HG02938 (cell line): Measurements from ENCODE around the gene AGPAT3.

Source experiments
- ATAC-seq: cut with Tn5 transposase; IDR thresholded peaks from one replicate; pipeline ENCODE4 v1.9.1; 2021; ENCODE audit warnings: mild to moderate bottlenecking, moderate library complexity; ENCODE audit not compliant: unreplicated experiment

The AGPAT3 gene

DNA sequence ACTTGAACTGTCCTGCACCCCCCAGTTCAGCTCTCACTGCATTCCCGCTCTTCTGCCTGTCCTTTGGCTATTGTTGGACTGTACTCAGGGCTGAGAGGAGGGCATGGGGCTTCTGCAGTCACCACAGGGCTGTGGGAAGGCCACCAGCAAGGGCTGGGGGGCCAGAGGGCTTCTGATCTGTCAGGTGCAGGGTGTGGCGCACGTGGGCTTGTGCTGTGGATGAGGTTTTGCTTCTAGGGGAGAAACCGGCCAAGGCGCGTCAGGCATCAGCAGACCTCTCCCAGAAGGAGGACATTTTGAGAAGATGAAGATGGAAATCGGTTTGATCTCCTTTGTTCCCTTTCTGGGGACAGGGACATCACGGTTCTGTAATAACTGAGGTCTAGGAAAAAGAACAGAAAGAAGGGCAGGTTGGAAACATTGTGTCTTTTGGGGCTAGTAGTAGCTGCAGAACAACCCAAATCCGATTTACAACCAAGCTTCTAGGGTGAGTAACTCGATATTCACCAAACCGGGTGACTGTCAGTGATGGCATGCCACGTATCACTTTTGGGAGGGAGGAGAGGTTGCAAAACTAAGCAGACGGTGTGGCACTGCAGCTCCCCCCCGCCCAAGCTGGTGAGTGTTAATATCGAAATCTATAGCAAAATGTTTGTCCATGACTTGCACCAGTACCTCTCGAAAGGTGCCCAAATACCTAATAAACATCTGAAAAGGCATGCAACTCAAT is 40.9 kb downstream of the AGPAT3 start:
- ATAC-seq = no peak

- ATAC-seq = no peak
Measured at GRCh38 chr21:43906585-43907370, 41.8 kb downstream of the AGPAT3 start.

GRCh38 chr21:43907751-43908150 is 42.7 kb downstream of the AGPAT3 start:
- no peak for ATAC-seq

DNA sequence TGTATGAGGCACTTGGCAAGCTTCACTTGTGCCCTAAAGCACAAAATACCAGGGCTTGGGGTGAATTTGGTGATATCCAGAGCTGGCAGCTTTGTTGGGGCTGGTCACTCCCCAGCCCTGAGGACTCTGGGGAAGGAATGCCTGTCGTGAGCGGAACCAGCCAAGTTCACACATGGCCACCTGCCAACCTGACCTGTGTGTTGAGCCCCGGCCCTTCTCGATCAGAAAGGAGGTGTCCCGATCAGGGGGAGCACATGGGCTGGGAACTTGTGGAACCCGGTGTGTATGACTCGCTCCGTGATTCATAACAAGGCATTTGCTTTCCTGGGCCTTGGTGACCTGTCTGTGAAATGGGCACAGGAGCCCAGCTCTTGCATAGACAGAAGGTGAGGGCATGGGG is 43.1 kb downstream of the AGPAT3 start:
- no peak for ATAC-seq

DNA sequence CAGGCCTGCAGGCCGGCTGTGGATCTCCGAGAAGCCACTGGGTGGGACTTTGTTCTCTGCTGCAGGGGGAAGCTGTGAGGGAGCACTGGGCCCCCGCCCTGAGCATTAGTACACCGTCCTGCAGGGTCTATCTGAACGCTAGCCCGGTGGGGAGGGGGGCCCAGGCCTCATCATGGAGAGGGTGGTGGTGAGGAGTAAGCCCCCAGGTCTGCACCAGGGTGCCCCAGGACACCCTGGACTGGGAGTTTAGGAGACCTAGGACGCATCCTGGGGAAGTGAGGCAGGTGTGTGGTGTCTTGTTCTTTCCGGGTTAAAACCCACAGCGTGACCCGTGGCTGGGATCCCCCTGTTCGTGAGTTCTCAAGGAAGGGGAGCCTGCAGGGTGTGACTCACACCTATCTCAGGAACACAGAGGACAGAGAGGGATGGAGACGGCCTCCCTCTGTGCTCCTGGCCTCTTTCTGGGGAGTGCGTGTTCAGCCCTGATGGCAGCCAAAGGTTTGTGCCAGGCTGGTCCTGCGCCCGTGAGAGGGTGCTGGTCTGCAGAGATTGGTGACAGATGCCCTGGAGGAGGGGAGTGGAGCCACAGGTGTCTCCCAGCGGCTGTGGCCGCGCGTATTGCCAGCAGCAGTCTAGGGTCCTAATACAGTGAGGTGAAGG is 44.8 kb downstream of the AGPAT3 start:
- ATAC-seq = no peak

DNA sequence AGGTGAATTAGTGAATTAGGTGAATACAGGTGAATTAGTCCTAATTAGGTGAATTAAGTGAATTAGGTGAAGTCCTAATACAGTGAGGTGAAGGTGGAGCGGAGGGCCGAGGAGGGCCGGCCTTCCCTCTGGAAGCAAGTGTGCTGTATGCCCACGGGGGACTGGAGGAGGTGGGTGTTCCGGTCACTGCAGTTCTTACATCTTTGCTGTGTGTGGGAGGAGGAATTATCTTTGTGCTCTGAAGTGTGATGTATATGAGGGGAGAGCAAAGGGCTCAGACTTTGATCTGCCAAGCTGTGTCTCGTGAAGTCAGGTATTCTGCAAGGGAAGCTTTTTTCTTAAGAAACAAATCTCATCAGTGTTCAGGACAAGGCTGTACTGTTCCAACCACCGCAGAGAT is 45.4 kb downstream of the AGPAT3 start:
- ATAC-seq = no peak

DNA sequence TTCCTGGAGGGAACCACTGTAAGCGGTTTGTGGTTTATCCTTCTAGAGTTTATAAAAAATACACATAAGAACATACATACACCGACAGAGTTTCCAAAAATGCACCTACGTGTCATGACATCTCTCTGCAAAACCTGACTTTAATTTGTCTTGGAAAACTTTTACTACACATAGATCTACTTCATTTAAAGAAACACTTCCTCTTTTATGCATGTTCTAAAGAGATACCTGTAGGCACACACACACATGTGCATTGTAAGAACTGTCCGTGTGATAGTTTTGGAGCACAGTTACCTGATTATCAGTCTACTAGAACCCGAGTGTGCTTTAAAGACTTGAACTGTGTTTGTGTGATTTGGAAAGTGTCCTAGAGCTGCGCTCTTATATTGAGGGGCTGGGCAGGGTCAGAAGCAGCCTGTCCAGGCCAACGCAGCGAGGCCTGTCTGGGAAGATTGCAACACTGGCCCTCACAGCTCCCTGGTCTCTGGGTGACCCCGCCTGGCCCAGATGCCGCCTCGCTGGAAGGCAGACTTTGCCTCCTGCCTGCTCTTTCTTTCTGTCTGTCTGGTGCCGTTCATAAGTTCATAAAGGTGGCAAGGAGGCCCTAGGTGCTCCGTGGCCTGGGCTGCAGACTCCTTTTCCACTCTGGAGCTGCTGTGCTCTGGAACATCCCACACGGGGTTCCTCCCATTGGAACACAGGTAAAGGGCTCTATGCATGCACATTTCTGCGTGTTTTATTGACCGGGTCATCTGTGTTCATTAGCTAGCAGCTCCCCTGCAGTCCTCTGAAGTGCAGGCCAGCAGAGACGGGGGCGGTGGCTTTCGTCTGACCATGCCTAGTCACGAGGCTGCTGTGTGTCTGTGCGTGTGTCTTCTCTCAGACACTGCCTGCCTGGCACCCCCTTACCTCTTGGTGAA is 46.3 kb downstream of the AGPAT3 start:
- no peak for ATAC-seq

- no peak for ATAC-seq
Measured at GRCh38 chr21:43911935-43912487, 47.0 kb downstream of the AGPAT3 start.

GRCh38 chr21:43912500-43912899 is 47.5 kb downstream of the AGPAT3 start:
- no peak for ATAC-seq

DNA sequence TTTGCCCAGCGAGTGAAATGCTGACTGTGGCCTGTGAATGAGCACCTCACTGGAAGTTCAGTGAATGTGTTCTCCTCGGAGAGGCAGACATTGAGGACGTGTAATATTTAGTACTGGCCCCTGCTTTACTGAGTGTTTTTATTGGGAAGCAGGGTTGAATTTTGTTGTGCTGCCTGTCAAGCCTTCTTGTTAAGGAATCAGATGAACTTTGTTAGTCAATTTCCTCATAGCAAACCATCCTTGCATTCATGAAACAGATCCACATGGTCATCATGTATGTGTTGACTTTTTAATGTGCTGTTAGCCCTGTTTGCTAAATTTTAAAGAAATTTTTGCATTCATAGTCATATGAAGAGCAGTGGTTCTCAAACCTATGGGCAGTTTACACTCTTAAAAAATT is 47.9 kb downstream of the AGPAT3 start:
- no peak for ATAC-seq

GRCh38 chr21:43913928-43914327 is 48.9 kb downstream of the AGPAT3 start:
- ATAC-seq = no peak

GRCh38 chr21:43916076-43916475 is 51.1 kb downstream of the AGPAT3 start:
- no peak for ATAC-seq

DNA sequence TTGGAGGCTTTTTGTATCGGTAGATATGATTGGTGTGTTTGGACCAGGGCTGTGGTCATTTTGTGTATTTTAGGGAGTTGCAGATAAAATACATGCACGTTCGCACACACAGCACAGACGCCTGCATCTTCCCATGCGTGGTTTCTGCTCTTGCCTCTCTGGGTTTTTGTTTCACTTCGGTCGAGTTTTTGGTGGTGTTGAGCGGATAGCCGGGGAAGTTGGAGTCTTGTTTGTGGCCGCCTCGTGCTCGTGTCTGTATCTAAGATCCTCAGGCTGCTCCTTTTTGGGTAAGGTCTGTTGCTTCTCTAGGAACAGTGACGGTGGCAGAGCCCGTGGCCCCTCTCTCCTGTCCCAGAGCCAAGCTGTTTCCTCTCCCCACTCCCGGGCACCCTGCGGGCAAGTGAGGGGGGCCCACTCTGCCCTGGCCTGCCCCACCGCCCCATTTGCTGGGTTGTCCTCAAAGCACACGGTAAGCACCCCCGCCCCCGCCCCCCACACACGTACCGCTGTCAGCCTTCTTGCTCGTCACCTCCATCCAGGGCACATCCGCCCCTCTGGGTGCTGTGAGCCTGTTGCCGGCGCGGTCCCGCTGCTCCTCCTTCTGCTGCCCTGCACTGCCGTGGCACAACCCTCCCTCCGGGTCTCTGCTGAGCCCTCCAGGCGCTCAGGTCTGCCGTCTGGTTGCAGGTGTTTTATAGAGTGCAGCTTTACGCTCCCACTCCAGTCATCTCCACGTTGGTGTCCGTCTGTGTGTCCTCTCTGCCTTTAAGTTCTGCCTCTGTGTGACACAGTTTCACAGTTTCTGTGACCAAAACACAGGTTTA is 51.9 kb downstream of the AGPAT3 start:
- no peak for ATAC-seq

DNA sequence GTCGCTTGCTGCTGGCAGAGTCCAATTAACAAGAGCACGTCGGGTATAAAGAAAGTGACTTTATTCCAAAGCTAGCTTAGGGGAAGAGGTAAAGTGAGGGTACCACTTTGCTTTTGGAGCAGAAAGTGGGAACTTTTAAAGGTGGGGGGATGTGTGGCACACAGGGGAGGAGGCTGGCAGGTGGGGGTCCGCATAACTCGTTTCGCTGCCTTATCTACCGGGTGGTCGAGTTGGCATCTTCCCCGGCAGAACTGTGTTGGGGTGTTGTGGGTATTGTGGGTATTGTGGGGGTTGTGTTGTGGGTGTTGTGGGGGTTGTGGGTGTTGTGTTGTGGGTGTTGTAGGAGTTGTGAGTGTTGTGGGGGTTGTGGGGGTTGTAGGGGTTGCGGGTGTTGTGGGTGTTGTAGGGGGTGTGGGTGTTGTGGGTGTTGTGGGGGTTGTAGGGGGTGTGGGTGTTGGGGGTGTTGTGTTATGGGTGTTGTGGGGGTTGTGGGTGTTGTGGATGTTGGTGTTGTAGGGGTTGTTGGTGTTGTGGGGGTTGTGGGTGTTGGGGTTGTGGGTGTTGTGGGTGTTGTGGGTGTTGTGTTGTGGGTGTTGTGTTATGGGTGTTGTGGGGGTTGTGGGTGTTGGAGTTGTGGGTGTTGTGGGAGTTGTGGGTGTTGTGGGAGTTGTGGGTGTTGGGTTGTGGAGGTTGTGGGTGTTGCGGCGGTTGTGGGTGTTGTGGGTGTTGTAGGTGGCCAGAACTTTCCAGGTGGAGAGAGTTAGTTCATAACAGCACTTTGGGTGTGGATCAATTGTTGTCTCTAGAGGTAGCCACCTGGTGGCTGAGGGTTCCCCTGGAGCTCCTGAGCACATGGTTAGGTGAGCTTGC is 52.7 kb downstream of the AGPAT3 start:
- ATAC-seq = no peak

DNA sequence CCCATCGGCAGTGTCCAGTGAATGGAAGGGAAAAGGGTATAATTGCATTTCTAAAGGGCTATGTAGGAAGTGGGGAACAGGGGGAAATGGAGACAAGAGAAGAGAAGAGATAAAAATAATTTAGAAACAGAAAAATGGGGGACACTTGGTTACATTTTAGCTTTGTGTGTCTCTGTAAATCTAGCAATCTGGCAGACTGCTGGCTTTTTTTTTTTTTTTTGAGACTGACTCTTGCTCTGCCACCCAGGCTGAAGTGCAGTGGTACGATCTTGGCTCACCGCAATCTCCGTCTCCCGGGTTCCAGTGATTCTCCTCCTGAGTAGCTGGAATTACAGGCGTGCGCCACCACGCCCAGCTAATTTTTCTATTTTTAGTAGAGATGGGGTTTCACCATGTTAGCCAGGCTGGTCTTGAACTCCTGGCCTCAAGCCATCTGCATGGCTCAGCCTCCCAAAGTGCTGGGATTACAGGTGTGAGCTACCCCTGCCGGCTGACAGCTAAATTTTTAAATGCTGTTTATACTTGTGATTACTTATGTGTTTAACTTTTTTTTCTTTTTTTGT is 53.4 kb downstream of the AGPAT3 start:
- no peak for ATAC-seq

GRCh38 chr21:43919283-43919682 is 54.3 kb downstream of the AGPAT3 start:
- ATAC-seq = no peak

GRCh38 chr21:43919871-43920801 is 55.1 kb downstream of the AGPAT3 start:
- no peak for ATAC-seq
